H9 (cell line): Measurements from ENCODE around the gene SQSTM1. TPM values are rescaled to one million over a fixed set of nuclear protein-coding genes. Genes with fewer than 3 reads are reported as not detected.

Experiments
- DNase-seq: peaks from one replicate; pipeline ENCODE4 v3.0.0-alpha.2; 2017
- H2AFZ ChIP-seq: one replicate; pipeline ENCODE4 v1.6.1; 2013; ENCODE audit warnings: mild to moderate bottlenecking, low read length, control low read depth, moderate library complexity
- H2AK5ac ChIP-seq: 2 replicates; pipeline ENCODE4 v1.6.1; 2013; ENCODE audit warnings: low read length, control low read depth, mixed read lengths; ENCODE audit not compliant: insufficient read length
- H2BK120ac ChIP-seq: one replicate; pipeline ENCODE4 v1.6.1; 2013; ENCODE audit warnings: low read depth, mild to moderate bottlenecking, low read length, control low read depth, inconsistent platforms; ENCODE audit not compliant: poor library complexity, severe bottlenecking
- H2BK12ac ChIP-seq: 2 replicates; pipeline ENCODE4 v1.6.1; 2013; ENCODE audit warnings: low read length, control low read depth, mixed read lengths, low read depth; ENCODE audit not compliant: insufficient read length
- H2BK15ac ChIP-seq: 2 replicates; pipeline ENCODE4 v1.6.1; 2013; ENCODE audit warnings: low read depth, low read length, control low read depth
- H2BK20ac ChIP-seq: one replicate; pipeline ENCODE4 v1.6.1; 2013; ENCODE audit warnings: low read depth, mild to moderate bottlenecking, low read length, control low read depth, inconsistent platforms; ENCODE audit not compliant: poor library complexity, severe bottlenecking
- H2BK5ac ChIP-seq: 2 replicates; pipeline ENCODE4 v1.6.1; 2013; ENCODE audit warnings: low read length, control low read depth, mixed read lengths; ENCODE audit not compliant: insufficient read length
- H3K14ac ChIP-seq: 2 replicates; pipeline ENCODE4 v1.6.1; 2013; ENCODE audit warnings: low read length, control low read depth; ENCODE audit not compliant: insufficient read depth
- H3K18ac ChIP-seq: 2 replicates; pipeline ENCODE4 v1.6.1; 2013; ENCODE audit warnings: low read depth, mild to moderate bottlenecking, mixed read lengths, low read length, control low read depth; ENCODE audit not compliant: insufficient read length
- H3K23ac ChIP-seq: 2 replicates; pipeline ENCODE4 v1.6.1; 2013; ENCODE audit warnings: low read length, control low read depth, mixed read lengths, low read depth; ENCODE audit not compliant: insufficient read length
- H3K23me2 ChIP-seq: 2 replicates; pipeline ENCODE4 v1.6.1; 2013; ENCODE audit warnings: low read depth, mild to moderate bottlenecking, mixed read lengths, low read length, control low read depth; ENCODE audit not compliant: insufficient read length, poor library complexity, severe bottlenecking
- H3K27ac ChIP-seq: 2 replicates; pipeline ENCODE4 v1.5.1; 2013; ENCODE audit warnings: low read length, control low read depth, mixed read lengths, low read depth; ENCODE audit not compliant: insufficient read length
- H3K27me3 ChIP-seq: 2 replicates; pipeline ENCODE4 v1.6.1; 2013; ENCODE audit warnings: low read length, control low read depth, inconsistent platforms; ENCODE audit not compliant: insufficient read depth
- H3K4ac ChIP-seq: 2 replicates; pipeline ENCODE4 v1.6.1; 2013; ENCODE audit warnings: low read depth, mild to moderate bottlenecking, control low read depth, inconsistent platforms, low read length, moderate library complexity
- H3K4me1 ChIP-seq: 2 replicates; pipeline ENCODE4 v1.6.1; 2013; ENCODE audit warnings: low read length, control low read depth, inconsistent platforms; ENCODE audit not compliant: insufficient read depth
- H3K4me2 ChIP-seq: 2 replicates; pipeline ENCODE4 v1.6.1; 2013; ENCODE audit warnings: low read length, control low read depth, mixed read lengths; ENCODE audit not compliant: insufficient read length, insufficient read depth
- H3K56ac ChIP-seq: 2 replicates; pipeline ENCODE4 v1.6.1; 2013; ENCODE audit warnings: low read depth, mild to moderate bottlenecking, mixed read lengths, low read length, control low read depth; ENCODE audit not compliant: insufficient read length
- H3K79me1 ChIP-seq: 2 replicates; pipeline ENCODE4 v1.6.1; 2013; ENCODE audit warnings: low read depth, mild to moderate bottlenecking, moderate library complexity, low read length, control low read depth, inconsistent platforms; ENCODE audit not compliant: insufficient read depth, poor library complexity, severe bottlenecking
- H3K79me2 ChIP-seq: 2 replicates; pipeline ENCODE4 v1.6.1; 2013; ENCODE audit warnings: low read length, control low read depth, inconsistent platforms; ENCODE audit not compliant: insufficient read depth
- H3K9ac ChIP-seq: 2 replicates; pipeline ENCODE4 v1.6.1; 2013; ENCODE audit warnings: low read length, control low read depth, mixed read lengths; ENCODE audit not compliant: insufficient read length; ENCODE audit errors: extremely low read depth
- H3K9me3 ChIP-seq: one replicate; pipeline ENCODE4 v1.6.1; 2013; ENCODE audit warnings: low read depth, low read length, inconsistent platforms; ENCODE audit not compliant: control insufficient read depth
- H3T11ph ChIP-seq: one replicate; pipeline ENCODE4 v1.6.1; 2013; ENCODE audit warnings: mild to moderate bottlenecking, low read length, control low read depth, inconsistent platforms
- H4K20me1 ChIP-seq: one replicate; pipeline ENCODE4 v1.6.1; 2013; ENCODE audit not compliant: control insufficient read depth, insufficient read length, insufficient read depth
- H4K5ac ChIP-seq: 2 replicates; pipeline ENCODE4 v1.6.1; 2013; ENCODE audit warnings: low read depth, mild to moderate bottlenecking, mixed read lengths, low read length, control low read depth; ENCODE audit not compliant: insufficient read length
- H4K8ac ChIP-seq: replicated peaks from 2 replicates; pipeline ENCODE4 v1.6.1; 2013; ENCODE audit warnings: low read length, control low read depth, mixed read lengths, low read depth; ENCODE audit not compliant: insufficient read length
- H4K91ac ChIP-seq: 2 replicates; pipeline ENCODE4 v1.6.1; 2013; ENCODE audit warnings: low read depth, mild to moderate bottlenecking, moderate library complexity, mixed read lengths, low read length, control low read depth; ENCODE audit not compliant: insufficient read length
- H3K27ac Mint-ChIP-seq, 3 experiments: 2 replicates in 2 of 3; 3 replicates in 1 of 3; pipeline ENCODE4 v1.8.0; 2020 to 2021; ENCODE audit warnings: mixed read lengths in 3 of 3, mild to moderate bottlenecking in 1 of 3, moderate library complexity in 1 of 3
- H3K27me3 Mint-ChIP-seq: 2 replicates; pipeline ENCODE4 v1.8.0; 2021; ENCODE audit warnings: low read depth, mild to moderate bottlenecking, moderate library complexity, mixed read lengths
- H3K36me3 Mint-ChIP-seq, 3 experiments: 2 replicates in 2 of 3; 3 replicates in 1 of 3; pipeline ENCODE4 v1.8.0; 2020 to 2021; ENCODE audit warnings: low read depth in 3 of 3, mixed read lengths in 3 of 3; ENCODE audit not compliant: insufficient read depth in 1 of 3
- H3K4me1 Mint-ChIP-seq, 2 experiments: 2 replicates each; pipeline ENCODE4 v1.8.0; 2020; ENCODE audit warnings: mixed read lengths in 2 of 2
- H3K4me3 Mint-ChIP-seq, 2 experiments: 2 replicates in 1 of 2; 3 replicates in 1 of 2; pipeline ENCODE4 v1.8.0; 2020 to 2021; ENCODE audit warnings: mild to moderate bottlenecking in 2 of 2, mixed read lengths in 2 of 2, moderate library complexity in 1 of 2
- H3K9me3 Mint-ChIP-seq, 2 experiments: 2 replicates in 1 of 2; 3 replicates in 1 of 2; pipeline ENCODE4 v1.8.0; 2020; ENCODE audit warnings: mild to moderate bottlenecking in 2 of 2, mixed read lengths in 2 of 2, moderate library complexity in 1 of 2
- WGBS: extraction: QIAGEN DNeasy Blood & Tissue Kit; methylation state at CpG from one replicate; pipeline ENCODE4 v1.1.7; 2013; ENCODE audit warnings: missing lambda C conversion rate, low lambda C conversion rate, mixed read lengths; ENCODE audit not compliant: insufficient read length; ENCODE audit errors: extremely low coverage; 5-methylcytosine and 5-hydroxymethylcytosine counted together
- total RNA-seq: library from RNA; stranded (reverse); gene quantifications from 2 replicates; pipeline ENCODE4 v1.2.1, GENCODE V29; 2021
- TF ChIP-seq, protein P1 (sequence below): fragments of 200-600 bp; sonication (generic); conservative IDR thresholded peaks from 3 replicates; pipeline ENCODE4 v1.8.0; 2021; ENCODE audit warnings: antibody characterized with exemption, mild to moderate bottlenecking

The SQSTM1 gene
- total RNA-seq, 1 experiment from 2014 or later: 144 TPM

DNA sequence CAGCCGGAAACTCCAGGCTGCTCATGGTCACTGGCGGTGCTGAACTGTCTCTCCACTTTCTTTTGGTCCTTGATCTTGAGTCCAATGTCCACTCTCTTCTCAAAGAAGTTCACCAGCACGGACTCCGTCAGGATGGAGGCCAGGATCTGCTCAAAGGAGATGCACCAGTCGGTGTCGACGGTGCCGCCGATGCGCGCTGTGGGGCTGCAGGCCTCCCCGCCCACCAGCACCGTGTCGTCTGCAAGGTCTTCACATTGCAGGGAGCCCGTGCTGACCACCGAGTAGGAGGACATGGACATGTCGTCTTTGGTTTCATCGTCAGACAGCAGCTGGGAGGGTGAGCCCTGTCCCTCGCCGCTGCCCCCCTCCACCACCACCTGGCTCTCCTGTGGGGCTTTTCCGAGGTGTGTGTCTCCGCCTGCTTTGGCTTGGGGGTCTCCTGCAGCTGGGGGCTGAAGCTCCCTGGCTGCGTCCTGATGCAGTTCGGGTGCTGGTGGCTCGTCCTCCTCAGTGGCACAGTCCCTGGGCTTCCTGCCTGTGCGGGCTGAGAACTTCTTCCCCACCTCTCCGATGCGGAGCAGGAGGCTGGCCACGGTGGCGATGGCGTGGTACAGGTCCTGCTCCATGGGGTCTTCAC lies 42.9 kb downstream of the SQSTM1 start:
- H3K36me3 Mint-ChIP-seq: peaks cover 17 to 45% (median 42%) of the 10 kb centered on the region in 3 experiments
- Histone ChIP-seq H3K27me3 (no peaks in the 10 kb centered on the region), H2AK5ac (no peak overlapping the region), H3K14ac (no peak overlapping the region), H2BK5ac (no peak overlapping the region), H3K9ac (no peak overlapping the region), H3K9me3 (peaks cover 5% of the 10 kb centered on the region), H3K18ac (no peak overlapping the region), H3K23me2 (no peaks in the 10 kb centered on the region), H2AFZ (no peak overlapping the region), H3K4ac (no peak overlapping the region), H3K23ac (no peak overlapping the region), H3K27ac (no peak overlapping the region), H4K8ac (no peak overlapping the region), H3T11ph (no peak overlapping the region), H3K79me1 (no peaks in the 10 kb centered on the region), H3K4me2 (no peak overlapping the region), H4K5ac (no peak overlapping the region), H4K91ac (no peak overlapping the region), H3K4me1 (no peaks in the 10 kb centered on the region), H2BK20ac (no peak overlapping the region), H3K79me2 (no peaks in the 10 kb centered on the region), H2BK120ac (no peak overlapping the region), H3K56ac (no peak overlapping the region), H4K20me1 (no peaks in the 10 kb centered on the region), H2BK15ac (no peak overlapping the region), H2BK12ac (no peak overlapping the region)
- WGBS: no CpG with 5 or more reads among the region's 31 CpGs
- DNase-seq: no peak
- H3K27me3 Mint-ChIP-seq: peaks cover 10% of the 10 kb centered on the region
- peaks cover 18 to 23% of the 10 kb centered on the region in 2 experiments for H3K4me1 Mint-ChIP-seq
- no peak overlapping the region for H3K4me3 Mint-ChIP-seq
- TF ChIP-seq, protein P1, sequence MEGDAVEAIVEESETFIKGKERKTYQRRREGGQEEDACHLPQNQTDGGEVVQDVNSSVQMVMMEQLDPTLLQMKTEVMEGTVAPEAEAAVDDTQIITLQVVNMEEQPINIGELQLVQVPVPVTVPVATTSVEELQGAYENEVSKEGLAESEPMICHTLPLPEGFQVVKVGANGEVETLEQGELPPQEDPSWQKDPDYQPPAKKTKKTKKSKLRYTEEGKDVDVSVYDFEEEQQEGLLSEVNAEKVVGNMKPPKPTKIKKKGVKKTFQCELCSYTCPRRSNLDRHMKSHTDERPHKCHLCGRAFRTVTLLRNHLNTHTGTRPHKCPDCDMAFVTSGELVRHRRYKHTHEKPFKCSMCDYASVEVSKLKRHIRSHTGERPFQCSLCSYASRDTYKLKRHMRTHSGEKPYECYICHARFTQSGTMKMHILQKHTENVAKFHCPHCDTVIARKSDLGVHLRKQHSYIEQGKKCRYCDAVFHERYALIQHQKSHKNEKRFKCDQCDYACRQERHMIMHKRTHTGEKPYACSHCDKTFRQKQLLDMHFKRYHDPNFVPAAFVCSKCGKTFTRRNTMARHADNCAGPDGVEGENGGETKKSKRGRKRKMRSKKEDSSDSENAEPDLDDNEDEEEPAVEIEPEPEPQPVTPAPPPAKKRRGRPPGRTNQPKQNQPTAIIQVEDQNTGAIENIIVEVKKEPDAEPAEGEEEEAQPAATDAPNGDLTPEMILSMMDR: no peak
- no peaks in the 10 kb centered on the region for H3K9me3 Mint-ChIP-seq
- H3K27ac Mint-ChIP-seq: no peak overlapping the region; a peak in 1 of 7 replicates
